SW480 (cell line): ENCODE results near the gene BICDL2.
"Not testable (repeated sequence)": the region's sequence is repeated elsewhere in the genome, so short reads cannot be mapped to it uniquely, and the experiment has no call there.

ENCODE experiments used
- DNase-seq: peaks from one replicate; pipeline ENCODE4 v3.0.0-alpha.2; 2016; ENCODE audit warnings: low spot score

Gene BICDL2

DNA sequence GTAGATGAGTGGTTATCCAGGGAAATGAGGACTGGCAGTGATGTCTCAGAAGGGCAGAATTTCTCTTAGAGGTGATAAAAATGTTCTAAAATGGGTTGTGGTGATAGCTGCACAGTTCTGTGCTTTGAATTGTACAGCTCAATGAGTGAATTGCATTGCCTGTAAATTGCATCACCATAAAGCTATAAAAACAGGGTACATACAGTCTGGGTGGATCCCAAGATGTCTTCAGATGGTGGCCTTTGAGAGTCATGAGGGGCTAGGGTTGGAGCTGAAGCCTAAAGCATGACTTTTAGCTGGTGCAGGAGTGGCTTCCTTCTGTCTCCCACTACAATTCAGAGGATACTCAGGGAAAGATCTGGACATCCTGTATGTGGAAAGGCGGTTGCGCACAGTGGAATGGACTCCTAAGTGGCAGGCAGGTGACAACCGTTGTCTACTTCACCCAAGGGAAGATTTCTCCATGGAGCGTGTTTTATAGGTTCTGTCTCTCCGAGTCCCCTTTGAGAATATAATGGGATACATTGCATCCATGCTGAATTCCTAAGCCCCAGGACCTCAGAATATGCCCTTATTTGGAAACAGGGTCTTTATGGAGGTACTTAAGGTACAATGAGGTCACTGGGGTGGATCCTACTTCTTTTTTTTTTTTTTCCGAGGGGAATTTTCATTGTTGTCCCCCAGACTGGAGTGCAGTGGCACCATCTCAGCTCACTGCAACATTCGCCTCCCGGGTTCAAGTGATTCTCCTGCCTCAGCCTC is 27.1 kb upstream of the BICDL2 start:
- peak; percentile 8 for DNase-seq

DNA sequence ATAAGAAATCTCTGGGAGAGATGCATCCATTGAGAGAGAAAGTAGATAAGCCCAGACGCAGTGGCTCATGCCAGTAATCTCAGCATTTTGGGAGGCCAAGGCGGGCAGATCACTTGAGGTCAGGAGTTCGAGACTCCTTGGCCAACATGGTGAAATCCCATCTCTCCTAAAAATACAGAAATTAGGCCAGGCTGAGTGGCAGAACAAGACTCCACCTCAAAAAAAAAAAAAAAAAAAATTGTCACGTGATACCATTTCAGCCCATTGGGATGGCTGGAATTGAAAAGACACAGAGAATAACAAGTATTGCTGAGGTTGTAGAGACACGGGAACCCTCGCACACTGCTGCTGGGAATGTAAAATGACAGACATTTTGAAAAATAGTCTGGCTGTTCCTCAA is 25.8 kb upstream of the BICDL2 start:
- DNase-seq = no peak

DNA sequence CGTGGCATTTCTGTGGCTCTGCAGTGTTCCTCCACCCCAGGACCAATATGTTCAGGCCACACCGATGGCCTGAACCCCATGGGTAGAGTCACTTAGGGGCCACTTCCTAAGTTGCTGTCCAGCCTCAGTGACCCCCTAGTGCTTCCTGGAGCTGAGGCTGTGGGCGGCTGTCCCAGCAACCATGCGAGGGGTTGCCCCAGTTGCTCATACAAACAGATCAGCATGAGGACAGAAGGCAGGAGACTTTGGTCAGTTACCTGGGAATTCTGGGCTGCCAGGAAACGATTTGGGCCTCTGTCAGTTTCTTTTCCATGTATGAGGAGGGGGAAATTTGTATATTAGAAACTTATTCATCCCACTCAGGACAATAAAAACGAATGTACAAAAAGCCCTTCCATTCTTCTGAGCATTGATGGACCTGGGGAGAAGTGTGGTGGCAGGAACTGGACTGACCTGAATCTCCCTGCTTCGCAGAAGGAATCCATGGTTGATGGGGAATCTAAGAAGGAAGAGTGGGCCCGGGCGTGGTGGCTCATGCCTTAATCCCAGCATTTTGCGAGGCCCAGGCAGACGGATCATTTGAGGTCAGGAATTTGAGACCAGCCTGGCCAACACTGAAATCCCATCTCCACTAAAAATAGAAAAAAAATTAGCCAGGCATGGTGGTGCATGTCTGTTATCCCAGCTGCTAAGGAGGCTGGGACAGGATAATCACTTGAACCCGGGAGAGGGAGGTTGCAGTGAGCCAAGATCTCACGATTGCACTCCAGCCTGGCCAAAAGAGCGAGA is 23.8 kb upstream of the BICDL2 start:
- DNase-seq = no peak

DNA sequence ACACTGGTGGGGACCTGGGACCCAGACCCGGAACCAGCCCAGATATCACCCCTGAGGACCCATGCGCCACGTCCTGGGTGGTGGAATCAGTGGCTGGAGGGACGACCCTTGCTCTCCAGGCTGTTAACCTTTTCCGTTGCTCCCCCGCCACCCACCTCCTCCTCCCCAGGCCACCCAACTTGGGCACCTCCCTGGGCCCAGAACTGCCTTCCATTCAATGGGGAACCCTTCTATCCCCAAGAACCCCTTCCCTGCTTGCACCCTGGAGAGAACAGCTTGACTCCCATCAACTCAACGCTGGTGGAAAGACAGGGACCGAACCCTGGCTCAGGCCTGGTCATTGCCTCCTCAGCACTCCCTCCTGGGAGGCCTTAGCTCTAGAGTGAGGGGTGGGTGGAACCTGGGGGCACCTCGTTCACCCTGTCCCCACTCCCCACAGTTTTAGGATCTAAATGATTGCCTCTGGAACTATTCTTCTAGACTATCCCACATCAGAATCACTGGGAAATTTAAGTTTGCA is 23.0 kb upstream of the BICDL2 start:
- DNase-seq = no peak

DNA sequence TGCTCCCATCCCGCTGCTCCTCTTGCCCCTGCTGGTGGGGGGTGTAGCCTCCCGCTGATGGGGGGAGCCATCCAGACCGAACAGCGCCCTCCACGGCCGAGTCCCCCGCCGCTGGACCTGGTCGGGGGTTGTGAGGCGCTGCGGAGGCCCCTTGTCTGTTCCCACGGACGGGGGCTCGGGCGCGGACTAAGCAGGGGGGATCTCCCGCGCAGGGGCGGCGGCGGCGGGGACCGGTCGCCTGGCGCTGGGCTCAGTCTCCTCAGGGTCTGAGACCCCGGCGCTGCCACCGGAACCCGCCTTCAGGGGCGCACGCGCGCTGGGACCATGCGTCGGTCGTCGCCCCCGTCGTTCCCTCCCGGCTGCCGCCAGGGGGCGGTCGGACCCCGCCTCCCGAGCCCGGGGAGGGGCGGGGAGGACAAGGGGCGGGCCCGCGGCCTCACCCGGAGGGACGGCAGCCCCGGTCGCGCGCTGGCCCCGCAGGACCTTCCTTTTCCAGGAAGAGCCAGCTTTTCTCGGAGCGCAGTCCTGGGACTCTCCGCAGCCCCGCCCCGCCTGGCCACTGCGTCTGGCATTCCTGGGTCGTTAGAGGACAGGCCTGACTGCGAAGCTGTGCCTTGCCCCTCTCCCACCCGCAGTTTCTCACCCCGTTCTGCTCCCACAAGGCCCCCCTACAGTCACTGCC is 22.4 kb upstream of the BICDL2 start:
- peak; percentile 78 for DNase-seq

DNA sequence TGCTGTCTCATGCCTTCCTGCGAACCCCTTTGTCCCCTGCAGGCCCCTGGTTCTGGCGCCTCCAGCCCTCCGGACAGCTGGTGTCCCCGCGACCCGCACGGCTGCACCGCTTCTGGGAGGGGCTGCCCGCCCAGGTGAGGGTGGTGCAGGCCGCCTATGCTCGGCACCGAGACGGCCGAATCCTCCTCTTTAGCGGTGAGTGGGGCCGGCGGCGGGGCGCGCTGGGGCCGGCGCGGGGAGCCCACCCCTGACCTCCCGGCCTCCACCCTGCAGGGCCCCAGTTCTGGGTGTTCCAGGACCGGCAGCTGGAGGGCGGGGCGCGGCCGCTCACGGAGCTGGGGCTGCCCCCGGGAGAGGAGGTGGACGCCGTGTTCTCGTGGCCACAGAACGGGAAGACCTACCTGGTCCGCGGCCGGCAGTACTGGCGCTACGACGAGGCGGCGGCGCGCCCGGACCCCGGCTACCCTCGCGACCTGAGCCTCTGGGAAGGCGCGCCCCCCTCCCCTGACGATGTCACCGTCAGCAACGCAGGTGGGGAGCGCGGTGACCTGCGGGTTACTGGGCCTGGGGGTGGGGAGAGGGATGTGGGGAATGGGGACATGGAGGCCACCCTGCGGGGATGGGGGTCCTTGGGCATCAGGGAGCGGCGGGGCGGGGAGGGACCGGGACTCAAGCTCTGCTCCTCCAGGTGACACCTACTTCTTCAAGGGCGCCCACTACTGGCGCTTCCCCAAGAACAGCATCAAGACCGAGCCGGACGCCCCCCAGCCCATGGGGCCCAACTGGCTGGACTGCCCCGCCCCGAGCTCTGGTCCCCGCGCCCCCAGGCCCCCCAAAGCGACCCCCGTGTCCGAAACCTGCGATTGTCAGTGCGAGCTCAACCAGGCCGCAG is 21.6 kb upstream of the BICDL2 start:
- DNase-seq = no peak

DNA sequence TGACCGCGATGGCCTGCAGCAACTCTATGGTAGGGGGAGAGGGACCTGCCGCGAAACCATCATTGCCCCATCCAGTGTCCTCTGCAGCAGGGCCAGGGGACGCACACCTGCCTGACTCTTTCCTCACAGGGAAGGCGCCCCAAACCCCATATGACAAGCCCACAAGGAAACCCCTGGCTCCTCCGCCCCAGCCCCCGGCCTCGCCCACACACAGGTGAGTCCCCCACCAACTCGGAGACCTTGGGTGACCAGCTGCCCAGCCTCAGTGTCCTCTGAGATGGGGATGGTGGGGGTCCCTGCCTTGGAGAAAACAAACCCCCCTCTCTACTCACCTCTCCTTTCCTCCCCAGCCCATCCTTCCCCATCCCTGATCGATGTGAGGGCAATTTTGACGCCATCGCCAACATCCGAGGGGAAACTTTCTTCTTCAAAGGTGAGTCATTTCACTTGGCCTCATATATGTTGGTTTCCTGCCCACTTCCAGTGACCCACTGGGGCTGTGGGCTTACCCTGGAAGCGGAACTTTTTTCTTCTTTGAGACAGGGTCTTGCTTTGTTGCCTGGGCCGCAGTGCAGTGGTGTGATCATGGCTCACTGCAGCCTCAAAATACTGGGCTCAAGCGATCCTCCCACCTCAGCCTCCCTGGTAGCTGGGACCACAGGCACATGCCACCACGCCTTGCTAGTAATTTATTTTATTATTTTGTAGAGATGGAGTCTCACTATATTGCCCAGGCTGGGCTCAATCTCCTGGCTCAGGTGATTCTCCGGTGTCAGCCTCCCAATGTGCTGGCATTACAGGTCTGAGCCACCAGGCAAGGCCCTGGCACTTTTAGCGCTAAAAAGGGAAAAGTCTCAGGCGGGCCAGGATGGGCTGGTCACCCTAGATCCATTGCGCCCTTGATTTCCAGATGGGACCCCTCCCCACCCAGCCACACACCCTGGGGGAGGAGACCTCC is 20.7 kb upstream of the BICDL2 start:
- no peak for DNase-seq

DNA sequence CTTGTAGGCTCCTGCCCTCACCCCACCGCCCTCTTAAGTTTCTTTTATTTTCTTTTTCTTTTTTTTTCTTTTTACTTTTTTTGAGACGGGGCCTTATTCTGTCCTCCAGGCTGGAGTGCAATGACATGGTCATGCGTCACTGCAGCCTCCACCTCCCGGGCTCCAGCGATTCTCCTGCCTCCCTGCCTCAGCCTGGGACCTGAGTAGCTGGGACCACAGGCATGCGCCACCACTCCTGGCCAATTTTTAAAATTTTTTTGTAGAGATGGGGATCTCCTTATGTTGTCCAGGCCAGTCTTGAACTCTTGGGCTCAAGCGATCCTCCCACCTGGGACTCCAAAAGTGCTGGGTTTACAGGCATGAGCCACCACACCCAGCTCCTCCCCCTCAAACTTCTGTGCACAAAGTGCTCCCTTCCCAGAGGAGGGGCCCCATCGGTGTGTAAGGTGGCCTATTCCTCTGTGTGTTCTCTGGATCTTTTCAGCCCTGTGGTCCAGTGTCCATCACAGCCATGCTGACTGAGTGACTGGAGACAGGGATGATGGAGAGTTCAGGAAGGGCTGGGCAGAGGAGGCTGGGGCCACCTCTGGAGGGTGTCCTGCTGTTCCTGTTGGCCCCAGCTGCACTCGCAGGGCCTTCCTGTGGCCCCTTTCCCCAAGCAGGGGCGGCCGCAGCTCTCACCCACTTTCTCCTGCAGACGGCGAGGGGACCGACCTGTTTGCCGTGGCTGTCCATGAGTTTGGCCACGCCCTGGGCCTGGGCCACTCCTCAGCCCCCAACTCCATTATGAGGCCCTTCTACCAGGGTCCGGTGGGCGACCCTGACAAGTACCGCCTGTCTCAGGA is 19.8 kb upstream of the BICDL2 start:
- no peak for DNase-seq

DNA sequence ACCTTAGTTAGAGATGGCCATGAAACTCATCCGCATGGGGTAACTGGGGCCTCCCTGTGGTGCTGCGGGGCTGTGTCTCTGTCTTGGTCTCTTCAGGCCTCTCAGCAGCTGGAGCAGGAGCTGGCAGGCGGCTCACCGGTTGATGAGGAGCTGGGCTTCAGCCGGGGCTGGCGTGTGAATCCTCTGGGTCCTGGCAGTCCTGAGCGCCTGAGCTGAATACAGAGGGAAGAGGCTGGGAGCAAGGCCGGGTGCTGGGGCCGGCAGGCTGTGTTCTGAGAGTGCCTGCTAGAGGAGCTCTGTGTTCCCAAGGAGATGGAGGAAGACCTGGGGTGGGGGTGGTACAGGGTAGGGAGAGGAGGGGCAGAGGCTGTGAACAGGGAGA is 19.0 kb upstream of the BICDL2 start:
- not testable (repeated sequence) for DNase-seq

DNA sequence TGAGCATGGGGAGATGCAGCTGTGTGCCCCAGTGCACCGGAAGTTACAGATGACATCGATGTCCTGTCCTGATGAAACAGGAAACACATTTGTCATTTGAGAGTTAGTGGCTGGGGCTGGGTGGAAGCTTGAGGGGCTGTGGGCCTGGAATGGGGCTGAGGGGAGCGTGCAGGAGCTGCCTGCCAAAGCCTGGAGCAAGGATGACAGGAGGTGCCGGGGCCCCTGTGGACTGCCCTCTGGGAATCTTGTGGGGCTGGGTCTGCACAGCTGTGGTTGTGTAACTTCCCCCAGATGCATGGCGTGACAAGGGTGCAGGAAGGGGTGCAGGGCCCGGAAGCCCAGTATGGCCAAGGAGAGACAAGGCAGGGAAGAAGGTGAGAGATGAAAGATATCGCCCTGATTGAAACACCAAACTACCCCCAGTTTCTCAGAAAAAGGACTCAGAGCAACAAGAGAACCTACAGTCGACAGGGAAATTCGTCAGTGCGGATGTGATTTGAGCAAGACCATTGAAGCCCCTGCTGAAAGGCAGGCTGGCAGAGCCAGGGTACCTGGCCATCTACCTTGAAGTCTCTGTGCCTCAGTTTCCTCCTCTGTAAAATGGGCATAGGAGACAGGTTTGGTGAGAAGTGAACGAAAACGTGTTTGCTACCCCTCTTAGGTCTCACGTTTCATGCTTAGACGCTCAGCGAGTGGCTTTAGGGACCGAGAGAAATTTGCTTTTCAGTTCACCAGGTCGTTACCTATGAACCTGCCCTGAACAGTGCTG is 18.4 kb upstream of the BICDL2 start:
- no peak for DNase-seq

DNA sequence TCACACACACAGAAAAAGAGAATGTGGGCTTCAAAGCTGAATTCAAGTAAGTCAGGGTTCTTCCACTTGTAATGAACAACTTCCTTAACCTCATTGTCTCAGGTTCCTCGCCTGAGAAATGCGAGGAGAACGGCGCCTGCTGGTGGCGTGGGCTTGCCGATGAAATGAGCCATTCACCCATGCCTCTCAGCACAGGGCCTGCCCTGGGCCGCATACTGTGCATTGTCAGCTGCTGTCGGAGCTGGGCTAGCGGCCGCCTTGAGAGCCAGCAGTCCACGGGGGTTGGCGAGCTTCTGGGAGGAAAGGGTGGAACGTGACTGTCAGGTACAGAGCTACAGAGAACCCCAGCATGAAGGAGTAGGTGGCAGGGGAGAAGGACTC is 16.6 kb upstream of the BICDL2 start:
- not testable (repeated sequence) for DNase-seq

DNA sequence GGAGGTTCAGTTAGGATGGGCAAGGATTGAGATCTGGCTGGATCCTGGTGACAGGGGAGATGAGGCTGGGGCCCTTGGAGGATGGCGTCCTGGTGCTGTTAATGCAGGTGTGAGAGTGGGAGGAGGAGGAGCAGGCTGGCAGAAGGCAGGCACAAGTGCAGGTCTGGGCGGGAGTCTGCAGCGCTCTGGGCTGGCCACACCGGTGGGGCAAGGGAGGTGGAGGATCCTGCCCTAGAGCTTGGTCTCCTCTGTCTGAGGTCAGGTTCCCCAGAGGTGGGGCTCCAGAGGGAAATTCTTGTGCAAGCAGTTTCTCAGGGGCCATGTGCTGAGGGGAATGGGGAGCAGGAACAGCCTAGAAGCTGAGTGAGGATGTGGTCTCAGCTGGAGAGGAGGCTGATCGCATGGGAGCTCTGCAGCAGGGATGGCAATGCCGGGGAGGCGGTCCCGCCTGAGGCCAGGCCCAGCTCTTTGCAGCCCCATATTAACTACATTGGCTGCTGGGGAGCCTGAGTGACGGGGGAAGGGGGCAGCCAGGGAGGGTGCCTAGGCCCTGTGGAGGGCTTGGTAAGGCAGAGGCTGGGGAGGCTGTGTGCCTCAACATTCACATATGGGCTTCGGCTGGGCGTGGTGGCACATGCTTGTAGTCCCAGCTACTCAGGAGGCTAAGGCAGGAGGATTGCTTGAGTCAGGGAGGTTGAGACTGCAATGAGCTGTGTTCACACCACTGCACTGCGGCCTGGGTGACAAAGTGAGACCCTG is 16.0 kb upstream of the BICDL2 start:
- not testable (repeated sequence) for DNase-seq

DNA sequence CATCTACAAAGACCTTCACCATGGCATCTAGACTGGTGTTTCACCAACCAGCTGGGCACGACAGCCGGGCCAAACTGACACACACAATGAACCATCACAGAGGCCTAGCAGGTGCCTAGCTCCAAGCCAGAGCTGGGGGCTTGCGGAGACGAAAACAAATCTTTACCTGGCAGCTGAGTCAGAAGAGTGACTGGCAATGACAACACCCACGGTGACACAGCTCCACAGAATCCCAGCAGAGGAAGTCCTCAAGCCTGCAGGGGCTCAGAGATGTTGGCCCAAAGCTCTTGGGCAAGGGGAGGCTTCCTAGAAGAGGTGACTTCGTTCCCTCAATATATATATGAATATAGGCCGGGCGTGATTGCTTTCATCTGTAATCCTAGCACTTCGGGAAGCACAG is 14.8 kb upstream of the BICDL2 start:
- DNase-seq = no peak

DNA sequence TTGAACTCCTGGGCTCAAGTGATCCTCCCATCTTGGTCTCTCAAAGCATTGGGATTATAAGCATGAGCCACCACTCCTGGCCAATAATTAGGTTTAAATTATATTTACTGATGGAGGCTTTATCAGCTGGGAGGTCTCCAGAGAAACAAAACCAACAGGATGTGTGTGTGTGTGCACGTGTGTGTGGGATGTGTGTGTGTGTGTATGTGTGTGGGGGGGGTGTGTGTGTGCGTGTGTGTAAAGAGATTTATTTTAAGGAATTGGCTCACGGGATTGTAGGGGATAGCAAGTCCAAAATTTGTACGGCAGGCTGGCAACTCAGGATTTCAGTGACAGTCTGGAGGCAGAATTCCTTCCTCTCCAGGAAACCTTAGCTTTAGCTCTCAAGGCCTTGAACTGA is 14.3 kb upstream of the BICDL2 start:
- no peak for DNase-seq

DNA sequence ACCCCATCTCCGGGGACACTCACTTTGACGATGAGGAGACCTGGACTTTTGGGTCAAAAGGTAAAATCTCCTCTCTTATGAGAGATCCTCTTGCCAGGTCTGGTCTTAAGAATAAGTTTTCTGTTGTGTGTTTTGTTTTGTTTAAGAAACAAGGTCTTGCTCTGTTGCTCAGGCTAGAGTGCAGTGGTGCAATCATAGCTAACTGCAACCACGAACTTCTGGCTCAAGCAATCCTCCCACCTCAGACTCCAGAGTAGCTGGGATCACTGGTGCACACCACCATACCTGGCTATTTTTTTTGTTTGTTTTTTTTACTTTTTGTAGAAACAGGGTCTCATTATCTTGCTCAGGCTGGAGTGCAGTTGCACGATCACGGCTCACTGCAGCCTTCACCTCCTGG is 13.7 kb upstream of the BICDL2 start:
- DNase-seq = no peak

DNA sequence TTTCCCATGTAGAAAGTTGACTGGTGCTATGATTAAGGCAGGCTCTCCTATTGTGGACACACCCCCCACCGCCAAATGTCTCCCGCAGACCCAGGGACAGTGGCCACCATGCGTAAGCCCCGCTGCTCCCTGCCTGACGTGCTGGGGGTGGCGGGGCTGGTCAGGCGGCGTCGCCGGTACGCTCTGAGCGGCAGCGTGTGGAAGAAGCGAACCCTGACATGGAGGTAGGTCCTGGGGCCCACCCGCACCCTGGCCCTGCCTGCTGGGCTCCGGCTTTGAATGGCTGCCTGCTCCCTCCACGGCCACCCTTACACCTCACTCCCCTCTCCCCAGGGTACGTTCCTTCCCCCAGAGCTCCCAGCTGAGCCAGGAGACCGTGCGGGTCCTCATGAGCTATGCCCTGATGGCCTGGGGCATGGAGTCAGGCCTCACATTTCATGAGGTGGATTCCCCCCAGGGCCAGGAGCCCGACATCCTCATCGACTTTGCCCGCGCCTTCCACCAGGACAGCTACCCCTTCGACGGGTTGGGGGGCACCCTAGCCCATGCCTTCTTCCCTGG is 13.3 kb upstream of the BICDL2 start:
- no peak for DNase-seq

DNA sequence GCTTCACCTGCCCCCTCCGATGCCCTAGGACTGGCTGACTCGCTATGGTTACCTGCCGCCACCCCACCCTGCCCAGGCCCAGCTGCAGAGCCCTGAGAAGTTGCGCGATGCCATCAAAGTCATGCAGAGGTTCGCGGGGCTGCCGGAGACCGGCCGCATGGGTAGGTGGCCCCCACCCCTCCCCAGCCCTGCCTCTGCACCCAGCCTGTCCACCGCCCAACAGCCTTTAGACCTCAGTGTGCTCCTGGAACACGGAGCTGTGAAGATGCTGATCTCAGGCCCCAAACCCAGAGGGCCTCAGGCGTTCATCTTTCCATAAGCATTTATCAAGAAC is 10.6 kb upstream of the BICDL2 start:
- no peak for DNase-seq
